Sciatic nerve (tissue), 2 donors: ENCODE data around the gene MMEL1. TPM values are rescaled to one million over a fixed set of nuclear protein-coding genes. Genes with fewer than 3 reads are reported as not detected.
"Not testable (repeated sequence)": the region's sequence is repeated elsewhere in the genome, so short reads cannot be mapped to it uniquely, and the experiment has no call there.

ENCODE experiments used
- ATAC-seq: fragments of 200-7000 bp; cut with Tn5 transposase; one replicate; pipeline ENCODE4 v1.9.1; 2020; ENCODE audit warnings: mild to moderate bottlenecking, moderate library complexity
- DNase-seq: peaks from one replicate; pipeline ENCODE4 v3.0.0-alpha.2; 2020; ENCODE audit warnings: low spot score
- intact Hi-C: fragments of 100-400 bp; cut with DNase I; formaldehyde crosslinking; loops from one replicate; pipeline ENCODE4 v1.14.2; 2022
- total RNA-seq: library from RNA; stranded (reverse); fragmentation: NEBNext Ultra II Directional; extraction: Animal tissue kit (Norgen Biotek cat#: 25700); gene quantifications from one replicate; pipeline ENCODE4 v1.2.1, GENCODE V29; 2021
- donor health status: DM: no; HTN: no; CAD: no.
- donor health status: DM: no; HTN: no; CAD: no.

The MMEL1 gene
- total RNA-seq, 1 donor from 2014 or later, result 1.7 TPM

DNA sequence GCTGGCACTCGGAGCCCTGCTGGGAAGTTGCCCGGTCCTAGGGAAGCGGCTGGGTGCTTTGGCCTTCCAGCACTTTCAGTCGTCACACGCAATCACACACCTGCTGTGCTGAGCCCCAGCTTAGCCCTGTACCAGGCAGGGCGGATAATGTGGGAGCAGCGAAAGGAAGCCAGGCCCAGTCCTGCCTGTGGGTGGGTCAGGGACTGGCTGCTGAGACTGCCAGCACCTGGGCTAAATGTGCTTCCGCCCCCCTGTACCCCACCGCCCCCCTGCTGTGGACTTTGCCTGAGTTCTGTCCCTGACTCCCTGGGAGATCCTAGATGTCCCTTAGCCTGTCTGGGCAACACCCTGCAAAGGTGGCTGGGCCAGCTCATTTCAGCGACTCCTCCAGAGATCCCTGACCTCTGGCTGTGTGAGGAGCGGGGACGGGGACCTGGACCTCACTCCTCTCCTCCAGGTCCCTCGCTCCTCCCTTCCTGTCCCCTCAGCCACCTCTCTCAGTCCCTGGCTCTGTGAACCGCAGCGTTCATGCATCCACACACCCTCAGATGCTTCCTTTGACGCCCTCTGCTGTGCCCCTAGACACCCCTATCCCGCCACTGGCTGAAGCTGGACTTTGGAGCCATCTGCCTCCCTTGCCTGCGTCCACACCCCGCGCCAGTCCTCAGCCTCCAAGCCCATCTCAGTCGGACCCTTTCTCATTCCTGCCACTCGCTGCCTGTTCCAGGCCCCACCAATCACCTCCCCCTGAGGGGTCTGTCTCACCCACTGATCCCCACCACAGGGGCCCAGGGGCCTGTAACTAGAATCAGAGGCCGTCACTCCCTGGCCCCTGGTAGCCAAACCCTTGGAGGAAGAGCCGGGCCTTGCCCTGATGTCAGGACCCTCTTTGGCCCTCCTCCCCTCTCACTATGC lies 1.4 kb downstream of the MMEL1 start:
- intact Hi-C loops, result no loop called here
- no peak for DNase-seq
- ATAC-seq, result no peak

DNA sequence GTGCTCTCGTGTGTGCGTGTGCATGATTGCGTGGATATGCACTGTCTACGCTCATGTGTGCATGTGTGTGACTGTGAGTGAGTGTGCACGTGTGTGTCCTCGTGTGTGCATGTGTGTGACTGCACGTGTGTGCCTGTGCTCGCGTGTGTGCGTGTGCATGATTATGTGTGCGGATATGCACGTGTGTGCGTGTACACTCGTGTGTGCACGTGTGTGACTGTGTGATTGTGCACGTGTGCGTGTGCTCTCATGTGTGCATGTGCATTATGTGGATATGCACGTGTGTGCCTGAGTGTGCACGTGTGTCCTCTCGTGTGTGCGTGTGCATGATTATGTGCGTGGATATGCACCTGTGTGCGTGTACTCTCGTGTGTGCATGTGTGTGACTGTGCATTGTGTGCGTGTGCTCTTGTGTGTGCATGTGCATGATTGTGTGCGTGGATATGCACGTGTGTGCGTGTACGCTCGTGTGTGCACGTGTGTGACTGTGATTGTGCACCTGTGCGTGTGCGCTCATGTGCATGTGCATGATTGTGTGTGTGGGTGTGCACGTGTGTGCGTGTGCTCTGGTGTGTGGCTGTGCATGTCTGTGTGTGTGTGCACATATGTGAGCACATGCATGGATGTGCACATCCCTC lies 2.2 kb downstream of the MMEL1 start:
- intact Hi-C loops, result no loop called here
- ATAC-seq, result no peak
- no peak for DNase-seq

DNA sequence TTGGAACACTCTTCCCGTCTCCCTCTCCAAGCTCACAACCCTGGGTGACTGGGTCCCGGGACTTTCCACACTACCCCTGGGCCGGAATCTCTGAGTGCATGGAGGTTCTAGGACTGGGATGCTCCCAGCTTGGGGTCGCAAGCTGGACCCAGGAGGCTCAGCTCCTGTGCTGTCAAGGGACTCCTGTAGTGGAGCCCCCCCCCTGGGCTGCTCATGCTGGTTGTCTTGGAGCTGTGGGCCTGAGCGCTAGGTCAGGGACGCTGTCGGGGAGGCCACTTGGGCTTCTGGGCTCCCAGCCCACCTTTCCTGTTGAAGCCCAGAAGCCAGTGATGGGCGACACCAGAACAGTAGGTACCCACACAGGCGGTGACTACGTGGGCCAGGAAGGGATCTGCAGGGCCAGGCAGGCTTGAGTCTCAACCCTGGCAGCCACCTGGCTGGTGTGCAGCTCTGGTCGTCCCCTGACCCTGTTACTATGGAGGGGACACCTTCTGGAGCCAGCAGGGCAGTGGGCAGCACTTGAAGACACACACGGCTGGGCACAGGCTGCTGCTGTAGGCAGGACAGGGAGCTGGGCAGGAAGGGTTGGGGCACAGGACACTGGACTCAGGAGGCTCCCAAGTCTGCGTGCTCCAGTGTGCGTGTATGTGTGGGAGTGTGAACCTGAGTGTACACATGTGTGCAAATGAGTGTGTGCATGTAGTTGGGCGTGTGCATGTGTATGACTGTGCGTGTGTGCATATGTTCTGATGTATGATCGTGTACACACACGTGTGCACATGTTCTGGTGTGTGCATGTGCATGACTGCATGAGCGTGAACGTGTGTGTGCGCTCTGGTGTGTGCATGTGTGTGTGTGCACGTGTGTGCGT lies 3.0 kb downstream of the MMEL1 start:
- no peak for DNase-seq
- intact Hi-C loops, result no loop called here
- ATAC-seq, result no peak

DNA sequence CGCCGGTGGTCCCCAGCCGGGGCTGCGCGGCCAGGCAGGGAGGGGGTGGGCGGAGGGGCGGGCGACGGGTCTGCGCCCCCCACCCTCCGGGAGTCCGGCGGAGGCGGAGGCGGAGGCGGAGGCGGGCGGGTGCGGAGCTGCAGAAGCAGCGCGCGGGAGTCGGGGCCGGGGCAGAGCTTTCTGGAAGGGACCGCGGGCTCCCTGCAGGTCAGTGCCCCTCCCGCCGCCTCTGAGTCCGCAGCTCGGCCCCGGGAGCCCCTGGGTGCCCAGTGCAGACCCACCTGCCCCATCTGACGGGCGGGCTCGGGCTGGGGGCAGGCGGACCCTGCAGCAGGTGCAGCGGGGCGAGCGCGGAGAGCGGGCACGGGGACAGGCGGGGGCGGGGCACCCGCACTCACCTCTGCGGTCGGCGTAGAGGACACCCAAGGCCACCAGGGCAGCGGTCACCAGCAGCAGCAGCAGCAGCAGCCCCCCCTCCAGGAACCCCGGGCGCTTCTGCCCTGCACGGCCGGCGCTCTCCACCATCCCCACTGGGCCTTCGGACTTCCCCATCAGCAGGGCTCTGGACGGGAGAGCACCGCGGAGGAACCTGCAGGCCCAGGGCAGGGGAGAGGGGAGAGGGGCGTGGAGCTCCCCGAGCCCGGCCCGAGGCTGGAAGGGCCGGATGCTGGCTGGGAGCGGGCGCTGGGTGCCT lies 3.7 kb downstream of the MMEL1 start:
- ATAC-seq (no peak), DNase-seq (no peak)
- intact Hi-C loops, result no loop called here

GRCh38 chr1:2628191-2628932 lies 4.5 kb downstream of the MMEL1 start:
- intact Hi-C loops, result no loop called here
- DNase-seq, result no peak
- no peak for ATAC-seq

DNA sequence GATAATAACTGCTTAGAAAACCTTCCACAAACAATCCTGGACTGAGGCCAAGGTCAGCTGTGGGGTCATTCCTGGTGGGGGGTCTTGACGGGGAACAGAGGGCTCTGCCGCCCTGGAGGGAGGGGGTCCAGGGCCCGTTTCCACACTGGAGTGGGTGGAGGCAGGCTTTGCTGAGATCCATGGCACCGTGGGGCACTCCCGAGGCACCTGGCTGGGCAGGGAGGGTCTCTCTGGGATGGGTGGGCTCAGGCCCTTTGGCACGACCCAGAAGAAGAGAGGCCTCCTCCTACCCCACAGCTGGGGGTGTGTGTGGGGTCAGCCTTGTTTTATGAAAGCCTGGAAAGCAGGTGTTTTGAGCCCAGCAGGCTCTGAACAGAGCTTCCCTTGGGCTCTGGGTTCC lies 5.1 kb downstream of the MMEL1 start:
- DNase-seq, result no peak
- no peak for ATAC-seq
- intact Hi-C loops, result no loop called here

DNA sequence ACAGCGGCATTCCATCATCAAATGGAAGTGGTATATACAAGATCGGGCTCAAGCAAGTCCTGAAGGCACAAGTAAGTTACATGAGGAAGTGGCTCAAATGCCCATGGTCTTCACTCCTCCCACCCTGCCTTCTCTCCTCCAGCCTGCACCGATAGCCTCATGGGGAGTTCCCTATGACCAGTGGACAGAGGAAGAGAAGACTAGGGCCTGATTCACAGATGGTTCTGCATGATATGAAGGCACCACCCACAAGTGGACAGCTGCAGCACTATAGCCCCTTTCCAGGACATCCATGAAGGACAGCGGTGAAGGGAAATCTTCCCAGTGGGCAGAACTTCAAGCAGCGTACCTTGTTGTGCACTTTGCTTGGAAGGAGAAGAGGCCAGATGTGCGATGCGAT lies 7.1 kb downstream of the MMEL1 start:
- ATAC-seq, DNase-seq, intact Hi-C loops: not testable (repeated sequence)

DNA sequence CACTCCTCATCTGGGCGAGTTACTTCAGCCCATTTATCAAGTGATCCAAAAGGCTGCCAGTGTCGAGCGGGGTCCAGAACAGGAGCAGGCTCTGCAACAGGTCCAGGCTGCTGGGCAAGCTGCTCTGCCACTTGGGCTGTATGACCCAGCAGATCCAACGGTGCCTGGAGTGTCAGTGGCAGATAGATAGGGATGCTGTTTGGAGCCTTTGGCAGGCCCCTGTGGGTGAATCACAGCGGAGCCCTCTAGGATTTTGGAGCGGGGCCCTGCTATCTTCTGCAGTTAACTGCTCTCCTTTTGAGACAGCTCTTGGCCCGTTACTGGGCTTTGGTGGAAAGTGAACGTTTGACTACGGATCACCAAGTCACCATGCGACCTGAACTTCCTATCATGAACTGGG lies 7.5 kb downstream of the MMEL1 start:
- DNase-seq, result no peak
- no peak for ATAC-seq
- intact Hi-C loops, result no loop called here

DNA sequence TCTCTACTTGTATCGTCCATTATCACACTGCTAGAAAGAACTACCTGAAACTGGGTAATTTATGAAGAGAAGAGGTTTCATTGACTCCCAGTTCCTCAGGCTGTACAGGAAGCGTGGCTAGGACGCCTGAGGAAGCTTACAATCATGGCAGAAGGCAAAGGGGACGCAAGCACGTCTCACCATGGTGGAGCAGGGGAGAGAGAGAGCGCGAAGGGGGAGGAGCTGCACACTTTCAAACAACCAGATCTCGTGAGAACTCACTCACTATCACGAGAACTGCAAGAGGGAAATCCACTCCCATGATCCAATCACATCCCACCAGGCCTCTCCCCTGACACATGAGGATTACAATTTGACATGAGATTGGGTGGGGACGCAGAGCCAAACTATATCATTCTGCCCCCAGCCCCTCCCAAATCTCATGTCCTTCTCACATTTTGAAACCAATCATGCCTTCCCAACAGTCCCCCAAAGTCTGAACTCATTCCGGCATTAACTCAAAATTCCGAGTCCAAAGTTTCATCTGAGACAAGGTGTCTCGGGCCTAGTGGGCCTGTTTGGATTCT lies 8.0 kb downstream of the MMEL1 start:
- no peak for DNase-seq
- intact Hi-C loops, result no loop called here
- ATAC-seq, result no peak

- ATAC-seq, result no peak
- no peak for DNase-seq
- intact Hi-C loops, result no loop called here
Measured at GRCh38 chr1:2623571-2624337, 9.1 kb downstream of the MMEL1 start.

DNA sequence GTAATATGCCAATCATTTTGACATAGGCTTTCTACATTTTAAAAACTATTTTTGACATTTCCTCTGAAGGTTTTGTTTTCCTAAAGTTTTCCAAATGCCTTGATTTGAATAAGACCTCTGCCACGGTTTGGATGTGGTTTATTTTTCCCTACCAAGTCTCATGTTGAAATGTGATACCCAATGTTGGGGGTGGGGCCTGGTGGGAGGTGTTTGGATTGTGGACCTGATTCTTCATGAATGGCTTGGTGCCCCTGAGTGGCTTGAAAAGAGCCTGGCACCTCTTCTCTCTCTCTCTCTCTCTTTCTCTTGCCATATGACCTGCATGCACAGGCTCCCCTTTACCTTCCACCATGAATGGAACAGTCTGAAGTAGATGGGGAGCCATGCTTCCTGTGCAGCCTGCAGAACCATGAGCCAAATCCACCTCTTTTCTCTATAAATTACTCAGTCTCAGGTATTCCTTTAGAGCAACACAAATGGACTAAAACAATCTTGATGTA lies 14.8 kb downstream of the MMEL1 start:
- intact Hi-C loops, result no loop called here
- no peak for ATAC-seq
- DNase-seq, result no peak

DNA sequence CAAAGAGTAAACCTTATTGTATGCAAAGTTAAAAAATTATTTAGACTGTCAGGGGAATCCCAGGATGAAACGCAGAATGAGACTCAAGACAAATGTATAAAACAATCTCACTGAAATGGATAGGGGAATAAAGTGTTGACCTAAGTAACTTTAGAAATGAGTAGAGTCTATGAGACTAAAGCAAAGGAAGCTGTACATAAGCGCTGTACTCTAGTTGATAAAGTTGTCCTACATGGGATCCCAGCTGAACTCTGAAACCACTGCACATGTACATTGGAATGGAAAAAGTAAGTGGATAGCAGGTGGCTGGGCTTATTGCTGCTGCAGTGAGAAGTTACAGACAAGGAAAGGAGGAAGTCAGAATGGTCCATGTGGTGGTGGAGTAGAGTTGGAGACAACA lies 18.7 kb downstream of the MMEL1 start:
- no peak for DNase-seq
- intact Hi-C loops, result no loop called here
- ATAC-seq, result no peak

DNA sequence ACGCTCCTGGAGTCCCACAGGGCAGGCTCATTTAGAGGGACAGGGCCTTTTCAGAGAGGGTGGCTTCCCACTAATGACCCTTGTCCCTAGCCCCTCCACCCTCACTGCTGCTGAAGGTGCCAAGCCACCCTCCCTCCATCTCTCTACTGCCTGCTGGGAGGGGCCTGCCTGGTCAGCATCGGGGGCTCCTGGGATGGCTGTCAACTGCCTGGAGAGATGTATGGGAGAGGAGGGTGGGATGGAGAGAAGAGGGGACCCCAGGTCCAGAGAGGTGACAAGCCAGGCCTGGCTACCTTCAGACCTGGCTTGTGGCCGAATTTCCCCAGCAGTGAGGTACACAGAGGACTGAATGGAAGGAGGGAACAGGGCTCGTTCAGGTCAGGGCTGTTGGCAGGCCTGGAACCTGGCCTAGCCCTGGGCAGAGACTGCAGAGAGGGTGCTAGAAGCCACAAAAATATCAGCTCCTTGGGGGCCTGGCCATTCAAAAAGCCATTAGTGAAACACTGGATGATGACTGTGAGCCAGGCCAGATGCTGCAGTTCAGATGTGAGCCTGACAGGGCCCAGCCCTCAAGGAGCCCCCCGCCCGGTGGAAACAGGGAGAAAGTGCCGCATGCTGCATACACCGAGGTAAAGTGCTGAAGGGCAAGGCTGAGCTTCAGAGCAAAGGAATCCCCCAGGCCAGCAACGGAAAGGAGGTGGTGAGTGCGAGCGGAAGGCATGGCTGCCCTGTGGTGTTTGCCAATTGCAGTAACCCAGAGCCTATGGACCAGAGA lies 20.0 kb downstream of the MMEL1 start:
- ATAC-seq (no peak), DNase-seq (no peak)
- intact Hi-C loops, result no loop called here

DNA sequence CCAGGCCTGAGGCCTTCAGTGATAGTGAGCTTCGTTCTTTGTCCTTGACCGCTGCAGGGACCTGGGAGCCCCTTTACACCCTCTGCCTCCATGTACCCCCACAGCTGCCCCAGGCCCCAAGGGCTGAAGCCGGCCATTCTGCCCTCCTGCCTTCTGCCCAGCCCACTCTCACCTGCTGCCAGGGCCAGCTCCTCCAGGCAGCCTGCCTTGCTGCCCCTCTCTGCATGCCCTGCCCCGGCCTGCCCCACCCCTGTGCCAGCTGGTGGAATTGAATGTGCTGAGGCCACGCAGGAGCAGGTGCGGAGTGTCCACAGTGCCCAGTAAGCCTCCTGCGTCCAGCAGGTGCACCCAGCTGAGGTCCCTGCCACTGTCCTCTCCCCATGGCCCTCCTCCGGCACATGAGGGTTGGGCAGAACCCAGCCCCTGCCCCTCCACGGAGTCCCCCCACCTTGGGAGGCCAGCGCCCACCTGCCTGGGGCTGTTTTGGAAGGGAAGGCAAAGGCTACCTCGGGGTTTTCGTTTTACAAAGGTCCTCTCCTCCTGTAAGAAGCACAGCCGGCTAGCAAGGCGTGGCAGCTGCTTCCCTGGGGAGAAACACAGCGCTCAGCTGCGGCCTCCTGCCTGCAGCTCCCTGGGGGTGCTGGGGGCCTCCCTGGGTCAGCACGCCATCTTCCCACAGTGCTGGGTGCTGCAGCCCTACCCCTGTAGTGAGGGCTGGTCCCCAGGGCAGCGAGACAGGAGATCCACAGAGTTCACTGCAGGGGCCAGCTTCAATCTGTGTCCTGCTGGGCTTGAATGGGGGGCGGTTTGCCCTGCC lies 21.0 kb downstream of the MMEL1 start:
- intact Hi-C loops, result no loop called here
- ATAC-seq, result no peak
- peak; percentile 45 for DNase-seq

DNA sequence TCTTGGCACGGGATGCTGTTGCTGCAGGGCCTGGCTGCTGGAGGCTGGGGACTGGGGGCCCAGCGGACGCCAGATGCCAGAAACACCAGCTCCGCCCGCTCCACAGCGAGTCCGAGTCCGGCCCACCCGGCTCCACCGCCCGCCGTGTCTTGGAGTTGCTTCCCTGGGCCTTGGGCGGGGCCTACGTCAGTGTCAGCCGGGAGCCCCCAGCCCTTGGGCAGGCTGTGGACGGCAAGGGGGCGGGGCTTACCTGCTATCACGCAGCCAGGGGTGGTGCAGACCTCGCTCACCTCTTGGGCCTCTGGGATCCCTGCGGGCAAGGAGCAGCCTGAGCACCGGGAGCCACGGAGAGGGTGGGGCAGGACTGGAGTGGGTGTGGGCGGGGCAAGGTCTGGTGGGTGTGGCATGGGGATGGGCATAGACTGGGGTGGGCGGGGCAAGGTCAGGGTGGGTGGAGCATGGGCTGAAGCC lies 21.8 kb downstream of the MMEL1 start:
- DNase-seq (peak; percentile 70), ATAC-seq (peak; percentile 69)
- intact Hi-C loops, result no loop called here
